Erythroblast (primary cell): ENCODE measurements around the gene TMEM30A.

Source experiments
- GATA1 ChIP-seq: IDR thresholded peaks from 2 replicates; pipeline ENCODE4 v1.6.1; 2011; ENCODE audit warnings: low read depth, mild to moderate bottlenecking, control low read depth, low read length, moderate library complexity
- POLR2A ChIP-seq: IDR thresholded peaks from 2 replicates; pipeline ENCODE4 v1.6.1; 2011; ENCODE audit warnings: mild to moderate bottlenecking, low read length

- TF ChIP-seq POLR2A (no peak), GATA1 (no peak)
Observed at GRCh38 chr6:75223428-75223827, 61.2 kb downstream of the TMEM30A start.
